WTC11 (cell line): Measurements from ENCODE around the gene DLX6. TPM values are rescaled to one million over a fixed set of nuclear protein-coding genes. Genes with fewer than 3 reads are reported as not detected.

Experiments used
- ATAC-seq: fragments of 200-7000 bp; cut with Tn5 transposase; 2 replicates; pipeline ENCODE4 v1.10.0; 2021; ENCODE audit warnings: mild to moderate bottlenecking, moderate library complexity
- CTCF ChIA-PET: fragments of 300-600 bp; sonication (Branson Sonifier 250); formaldehyde crosslinking; loops from one replicate; lab custom pipeline; 2021; ENCODE audit warnings: antibody characterized with exemption; lab: Charles Lee
- POLR2A ChIA-PET: fragments of 350-600 bp; sonication (Branson Sonifier 250); formaldehyde crosslinking; loops from one replicate; lab custom pipeline; 2021; ENCODE audit warnings: antibody characterized with exemption; lab: Charles Lee
- DNase-seq: peaks from one replicate; pipeline ENCODE4 v3.0.0; 2021; ENCODE audit warnings: low spot score
- H3K27ac Mint-ChIP-seq: 2 replicates; pipeline ENCODE4 v1.8.0; 2021; ENCODE audit warnings: mixed read lengths
- H3K27me3 Mint-ChIP-seq: 2 replicates; pipeline ENCODE4 v1.8.0; 2021; ENCODE audit warnings: low read depth, mild to moderate bottlenecking, moderate library complexity, mixed read lengths
- H3K36me3 Mint-ChIP-seq: 2 replicates; pipeline ENCODE4 v1.8.0; 2021; ENCODE audit warnings: mixed read lengths
- H3K4me1 Mint-ChIP-seq: 2 replicates; pipeline ENCODE4 v1.8.0; 2022; ENCODE audit warnings: mixed read lengths
- H3K4me3 Mint-ChIP-seq: 2 replicates; pipeline ENCODE4 v1.8.0; 2021; ENCODE audit warnings: mild to moderate bottlenecking, moderate library complexity, mixed read lengths
- H3K9me3 Mint-ChIP-seq: 2 replicates; pipeline ENCODE4 v1.8.0; 2021; ENCODE audit warnings: mixed read lengths
- AFF4 ChIP-seq: sonication (generic); formaldehyde crosslinking; IDR thresholded peaks from 2 replicates; pipeline ENCODE4 v1.8.1; 2023; ENCODE audit warnings: mild to moderate bottlenecking, missing genetic modification reagents, borderline replicate concordance
- ETV6 ChIP-seq: sonication (generic); formaldehyde crosslinking; IDR thresholded peaks from 2 replicates; pipeline ENCODE4 v1.8.1; 2022; ENCODE audit warnings: mild to moderate bottlenecking, missing genetic modification reagents
- FOXP1 ChIP-seq: sonication (generic); formaldehyde crosslinking; IDR thresholded peaks from 2 replicates; pipeline ENCODE4 v1.8.0; 2022; ENCODE audit warnings: missing genetic modification reagents, mild to moderate bottlenecking, moderate library complexity, borderline replicate concordance
- GABPB1 ChIP-seq: sonication (generic); formaldehyde crosslinking; IDR thresholded peaks from 2 replicates; pipeline ENCODE4 v1.8.1; 2023; ENCODE audit warnings: mild to moderate bottlenecking, missing genetic modification reagents
- GTF2I ChIP-seq: fragments of 250-450 bp; sonication (Bioruptor Pico); conservative IDR thresholded peaks from 2 replicates; pipeline ENCODE4 v1.4.0; 2021; ENCODE audit warnings: mild to moderate bottlenecking
- NFE2L1 ChIP-seq: sonication (generic); formaldehyde crosslinking; IDR thresholded peaks from 2 replicates; pipeline ENCODE4 v1.8.1; 2023; ENCODE audit warnings: missing genetic modification reagents
- PRDM15 ChIP-seq: sonication (generic); formaldehyde crosslinking; IDR thresholded peaks from 2 replicates; pipeline ENCODE4 v1.8.0; 2022; ENCODE audit warnings: missing genetic modification reagents
- PREB ChIP-seq: sonication (generic); formaldehyde crosslinking; IDR thresholded peaks from 2 replicates; pipeline ENCODE4 v1.8.1; 2022; ENCODE audit warnings: mild to moderate bottlenecking, missing genetic modification reagents, moderate library complexity, borderline replicate concordance
- RORB ChIP-seq: fragments of 250-450 bp; sonication (Bioruptor Pico); IDR thresholded peaks from 2 replicates; pipeline ENCODE4 v1.9.0; 2021; ENCODE audit warnings: mild to moderate bottlenecking
- TEAD1 ChIP-seq: sonication (generic); formaldehyde crosslinking; IDR thresholded peaks from 2 replicates; pipeline ENCODE4 v1.8.0; 2022; ENCODE audit warnings: mild to moderate bottlenecking, missing genetic modification reagents
- ZBTB43 ChIP-seq: sonication (generic); formaldehyde crosslinking; IDR thresholded peaks from 2 replicates; pipeline ENCODE4 v1.8.1; 2023; ENCODE audit warnings: mild to moderate bottlenecking, missing genetic modification reagents
- ZMAT4 ChIP-seq: fragments of 250-450 bp; sonication (Bioruptor Pico); IDR thresholded peaks from 2 replicates; pipeline ENCODE4 v1.9.0; 2021; ENCODE audit warnings: mild to moderate bottlenecking
- ZNF512 ChIP-seq: sonication (generic); formaldehyde crosslinking; IDR thresholded peaks from 2 replicates; pipeline ENCODE4 v1.8.1; 2022; ENCODE audit warnings: missing genetic modification reagents, borderline replicate concordance
- total RNA-seq: library from RNA; stranded (reverse); gene quantifications from 3 replicates; pipeline ENCODE4 v1.2.3, GENCODE V29; 2021

The DLX6 gene
- total RNA-seq, 1 experiment from 2014 or later, result 0.09 TPM

- TF ChIP-seq ZNF512 (no peak), ETV6 (CRISPR knock-in tag) (no peak), NFE2L1 (no peak), ZBTB43 (CRISPR knock-in tag) (no peak), GTF2I (no peak), TEAD1 (CRISPR knock-in tag) (no peak), FOXP1 (CRISPR knock-in tag) (no peak)
Observed at GRCh38 chr7:96962221-96962885, 43.0 kb upstream of the DLX6 start (continued).

GRCh38 chr7:96968981-96969380 lies 36.4 kb upstream of the DLX6 start:
- Mint-ChIP-seq H3K27ac (no peak overlapping the region), H3K9me3 (no peaks in the 10 kb centered on the region), H3K36me3 (no peaks in the 10 kb centered on the region), H3K27me3 (peaks cover 42% of the 10 kb centered on the region), H3K4me3 (no peak overlapping the region), H3K4me1 (no peaks in the 10 kb centered on the region)
- TF ChIP-seq PREB (CRISPR knock-in tag) (no peak), RORB (CRISPR knock-in tag) (no peak), AFF4 (CRISPR knock-in tag) (no peak), PRDM15 (CRISPR knock-in tag) (no peak)
- ATAC-seq, result no peak
- ChIA-PET CTCF (no interaction called here), POLR2A (interaction anchor here (0.6 kb wide), 1 partner anchor 12 kb away, joined by 3 read pairs; no protein-coding TSS in a partner anchor)
- DNase-seq, result no peak

GRCh38 chr7:96970739-96971138 lies 34.6 kb upstream of the DLX6 start:
- CTCF ChIA-PET, result no interaction called here

More at GRCh38 chr7:96970739-96971138, 34.6 kb upstream of the DLX6 start:
- Mint-ChIP-seq H3K4me3 (no peak overlapping the region), H3K36me3 (no peaks in the 10 kb centered on the region), H3K4me1 (no peaks in the 10 kb centered on the region), H3K27ac (no peak overlapping the region), H3K27me3 (peaks cover 36% of the 10 kb centered on the region), H3K9me3 (no peaks in the 10 kb centered on the region)
- DNase-seq, result no peak
- no peak for ATAC-seq
- POLR2A ChIA-PET, result no interaction called here
- TF ChIP-seq GABPB1 (CRISPR knock-in tag), result peak; percentile 63; the same call in 1 of the 2 replicates
- TF ChIP-seq ZMAT4 (CRISPR knock-in tag), result no peak
